ENCODE data around the gene HMGB3. TPM values are rescaled to one million over a fixed set of nuclear protein-coding genes. Genes with fewer than 3 reads are reported as not detected.
"Not testable (repeated sequence)": the region's sequence is repeated elsewhere in the genome, so short reads cannot be mapped to it uniquely, and the experiment has no call there.

Gene HMGB3
- total and polyA plus RNA-seq, 2 experiments from 2014 or later, result 22.2 to 55.1 TPM

DNA sequence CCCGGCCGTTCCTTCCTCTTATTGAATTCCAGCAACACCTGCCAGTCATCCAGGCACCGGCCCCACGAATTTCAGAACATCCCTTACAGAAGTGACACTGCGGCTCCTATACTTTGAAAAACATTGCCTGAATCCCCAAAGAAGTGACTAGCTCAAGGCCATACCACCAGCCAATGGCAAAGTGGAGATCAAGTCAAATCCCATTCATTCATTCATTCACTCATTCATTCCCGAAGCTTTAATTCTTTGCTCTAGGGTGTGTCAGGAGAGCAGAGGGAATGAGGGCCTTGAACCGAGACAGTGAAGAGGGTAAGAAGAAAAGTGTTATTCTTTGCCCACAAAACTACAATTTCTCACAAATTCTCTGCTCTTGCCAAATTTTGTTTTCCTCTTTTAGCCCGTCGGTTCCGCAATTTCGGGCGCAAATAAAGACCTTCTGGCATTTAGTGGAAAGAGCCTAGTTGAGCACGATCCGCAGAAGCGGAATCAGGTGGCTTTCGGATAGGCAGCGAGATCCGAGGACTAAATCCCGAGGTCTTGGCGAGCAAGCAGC is 824 bp upstream of the HMGB3 start:
- H3K9me2 ChIP-seq (replicated peaks; ENCODE audit: insufficient read depth), result no peaks in the 10 kb centered on the region
- no peaks in the 10 kb centered on the region for H3K9me3 ChIP-seq (ENCODE audit: low read depth)
- DNase-seq (ENCODE audit: low spot score), result no peak
- no peaks in the 10 kb centered on the region for H3K36me3 ChIP-seq (replicated peaks; ENCODE audit: insufficient read depth, low read depth)
- no peaks in the 10 kb centered on the region for H3K27me3 ChIP-seq
- H4K20me1 ChIP-seq (ENCODE audit: insufficient read depth, poor library complexity, severe bottlenecking), result no peaks in the 10 kb centered on the region
- H3K4me1 ChIP-seq (ENCODE audit: insufficient read depth), result no peaks in the 10 kb centered on the region
- WGBS (ENCODE audit: low lambda C conversion rate, missing lambda C conversion rate), result 68% methylated on average over 20 of the region's 20 CpGs
- no peak overlapping the region for H3K27ac ChIP-seq
- peak overlapping the region; percentile 49 for H2AFZ ChIP-seq
- peaks cover 15% of the 10 kb centered on the region for H3K79me2 ChIP-seq
- H3K4me2 ChIP-seq, result peak overlapping the region; percentile 95
- H3K4me3 ChIP-seq, result peak overlapping the region; percentile 70
- TF ChIP-seq EZH2 (IDR thresholded peaks at IDR 0.05; ENCODE audit: borderline replicate concordance) (no peak), EZH2phosphoT487 (IDR thresholded peaks at IDR 0.05; ENCODE audit: low read depth, severe bottlenecking, unreplicated experiment) (no peak)
- TF ChIP-seq, protein P1, sequence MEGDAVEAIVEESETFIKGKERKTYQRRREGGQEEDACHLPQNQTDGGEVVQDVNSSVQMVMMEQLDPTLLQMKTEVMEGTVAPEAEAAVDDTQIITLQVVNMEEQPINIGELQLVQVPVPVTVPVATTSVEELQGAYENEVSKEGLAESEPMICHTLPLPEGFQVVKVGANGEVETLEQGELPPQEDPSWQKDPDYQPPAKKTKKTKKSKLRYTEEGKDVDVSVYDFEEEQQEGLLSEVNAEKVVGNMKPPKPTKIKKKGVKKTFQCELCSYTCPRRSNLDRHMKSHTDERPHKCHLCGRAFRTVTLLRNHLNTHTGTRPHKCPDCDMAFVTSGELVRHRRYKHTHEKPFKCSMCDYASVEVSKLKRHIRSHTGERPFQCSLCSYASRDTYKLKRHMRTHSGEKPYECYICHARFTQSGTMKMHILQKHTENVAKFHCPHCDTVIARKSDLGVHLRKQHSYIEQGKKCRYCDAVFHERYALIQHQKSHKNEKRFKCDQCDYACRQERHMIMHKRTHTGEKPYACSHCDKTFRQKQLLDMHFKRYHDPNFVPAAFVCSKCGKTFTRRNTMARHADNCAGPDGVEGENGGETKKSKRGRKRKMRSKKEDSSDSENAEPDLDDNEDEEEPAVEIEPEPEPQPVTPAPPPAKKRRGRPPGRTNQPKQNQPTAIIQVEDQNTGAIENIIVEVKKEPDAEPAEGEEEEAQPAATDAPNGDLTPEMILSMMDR (IDR thresholded peaks at IDR 0.05; ENCODE audit: poor library complexity), result no peak

DNA sequence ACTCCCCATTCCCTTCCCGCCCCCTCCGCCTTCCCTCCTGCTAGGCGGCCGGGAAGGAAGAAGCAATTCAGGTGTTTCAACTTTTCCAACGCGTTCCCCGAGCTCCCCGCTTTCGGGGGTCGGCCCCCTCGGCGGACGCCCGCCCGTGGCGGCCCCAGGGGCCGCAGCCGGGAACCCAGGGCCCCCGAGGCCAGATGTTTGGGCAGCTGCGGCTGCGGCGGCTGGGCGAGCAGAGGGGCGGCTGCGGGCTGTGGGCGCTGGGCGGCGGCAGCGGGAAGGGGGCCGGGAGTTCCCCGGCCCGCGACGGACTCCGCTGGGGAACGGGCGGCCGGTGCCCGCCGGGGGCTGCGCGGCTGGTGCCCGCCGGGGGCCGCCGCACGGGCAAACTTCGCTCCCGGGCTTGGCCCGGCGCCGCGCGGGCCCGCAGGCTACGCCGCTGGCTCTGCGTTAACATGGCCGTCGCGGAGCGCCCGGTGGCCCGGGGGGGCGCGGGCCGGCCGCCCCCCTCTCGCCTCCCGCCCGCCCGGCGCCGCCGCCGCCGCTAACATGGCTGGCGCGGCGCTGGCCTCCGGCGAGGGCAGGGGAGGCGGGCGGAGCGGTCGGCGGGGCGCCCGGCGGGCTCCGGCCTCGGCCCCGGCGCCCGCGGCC is 510 bp downstream of the HMGB3 start:
- WGBS (ENCODE audit: low lambda C conversion rate, missing lambda C conversion rate), result 16% methylated on average over 7 of the region's 96 CpGs
- TF ChIP-seq EZH2phosphoT487 (IDR thresholded peaks at IDR 0.05; ENCODE audit: low read depth, severe bottlenecking, unreplicated experiment), result no peak
- TF ChIP-seq, protein P1 (IDR thresholded peaks at IDR 0.05; ENCODE audit: poor library complexity), result no peak
- TF ChIP-seq EZH2 (IDR thresholded peaks at IDR 0.05; ENCODE audit: borderline replicate concordance), result no peak
- Histone ChIP-seq H3K4me3 (peak overlapping the region; percentile 58), H2AFZ (no peak overlapping the region), H3K27me3 (no peaks in the 10 kb centered on the region), H3K4me1 (ENCODE audit: insufficient read depth) (no peaks in the 10 kb centered on the region), H3K4me2 (peak overlapping the region; percentile 78), H3K36me3 (replicated peaks; ENCODE audit: insufficient read depth, low read depth) (no peaks in the 10 kb centered on the region), H4K20me1 (ENCODE audit: insufficient read depth, poor library complexity, severe bottlenecking) (no peaks in the 10 kb centered on the region), H3K79me2 (peaks cover 15% of the 10 kb centered on the region), H3K9me3 (ENCODE audit: low read depth) (no peaks in the 10 kb centered on the region), H3K27ac (peak overlapping the region; percentile 97), H3K9me2 (replicated peaks; ENCODE audit: insufficient read depth) (no peaks in the 10 kb centered on the region)
- DNase-seq (ENCODE audit: low spot score), result peak; percentile 25

DNA sequence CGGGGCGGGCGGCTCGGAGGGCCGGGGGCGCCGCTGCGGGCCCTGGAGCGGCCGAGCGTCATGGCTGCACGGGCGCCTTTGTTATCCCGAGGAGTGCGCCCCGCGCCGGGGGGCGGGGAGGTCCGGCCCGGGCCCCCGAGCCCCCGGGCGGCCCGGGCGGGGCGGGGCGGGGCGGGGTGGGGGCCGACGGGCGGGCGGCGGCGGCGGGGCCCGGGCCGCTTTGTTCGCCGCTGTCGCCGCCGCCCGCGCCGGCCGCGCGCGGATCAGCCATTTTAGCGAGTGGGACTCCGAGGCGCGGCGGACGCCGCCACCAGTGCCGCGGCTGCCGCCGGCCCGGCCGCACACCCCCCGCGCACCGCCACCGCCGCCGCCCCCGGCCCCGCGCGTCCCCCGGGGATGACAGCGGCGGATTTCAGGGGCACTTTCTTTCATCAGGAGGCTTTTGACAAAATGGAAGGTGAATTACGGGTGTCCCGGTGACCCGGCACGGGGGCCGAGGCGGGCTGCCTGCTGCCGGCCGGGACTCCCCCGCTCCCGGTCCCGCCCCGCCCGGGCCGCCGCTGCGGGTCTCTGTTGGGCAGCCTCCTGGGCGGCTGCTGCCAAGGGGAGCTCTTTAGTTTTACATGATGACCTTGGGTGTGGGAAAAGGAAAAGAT is 1.2 kb downstream of the HMGB3 start:
- Histone ChIP-seq H3K9me2 (replicated peaks; ENCODE audit: insufficient read depth) (no peaks in the 10 kb centered on the region), H3K4me3 (peak overlapping the region; percentile 45), H3K27me3 (no peaks in the 10 kb centered on the region), H3K4me2 (peak overlapping the region; percentile 81), H3K36me3 (replicated peaks; ENCODE audit: insufficient read depth, low read depth) (no peaks in the 10 kb centered on the region), H3K9me3 (ENCODE audit: low read depth) (no peaks in the 10 kb centered on the region), H3K79me2 (peaks cover 15% of the 10 kb centered on the region), H4K20me1 (ENCODE audit: insufficient read depth, poor library complexity, severe bottlenecking) (no peaks in the 10 kb centered on the region), H2AFZ (peak overlapping the region; percentile 4), H3K27ac (no peak overlapping the region), H3K4me1 (ENCODE audit: insufficient read depth) (no peaks in the 10 kb centered on the region)
- peak; percentile 37 for DNase-seq (ENCODE audit: low spot score)
- WGBS (ENCODE audit: low lambda C conversion rate, missing lambda C conversion rate), result 44% methylated on average over 5 of the region's 93 CpGs
- TF ChIP-seq EZH2phosphoT487 (IDR thresholded peaks at IDR 0.05; ENCODE audit: low read depth, severe bottlenecking, unreplicated experiment) (no peak), EZH2 (IDR thresholded peaks at IDR 0.05; ENCODE audit: borderline replicate concordance) (no peak)
- TF ChIP-seq, protein P1 (IDR thresholded peaks at IDR 0.05; ENCODE audit: poor library complexity), result no peak

DNA sequence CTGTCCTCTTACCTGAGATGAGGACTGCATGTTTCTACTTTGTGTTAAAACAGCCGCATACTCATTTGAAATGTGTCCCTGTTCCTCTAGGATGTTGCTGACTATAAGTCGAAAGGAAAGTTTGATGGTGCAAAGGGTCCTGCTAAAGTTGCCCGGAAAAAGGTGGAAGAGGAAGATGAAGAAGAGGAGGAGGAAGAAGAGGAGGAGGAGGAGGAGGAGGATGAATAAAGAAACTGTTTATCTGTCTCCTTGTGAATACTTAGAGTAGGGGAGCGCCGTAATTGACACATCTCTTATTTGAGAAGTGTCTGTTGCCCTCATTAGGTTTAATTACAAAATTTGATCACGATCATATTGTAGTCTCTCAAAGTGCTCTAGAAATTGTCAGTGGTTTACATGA is 4.6 kb downstream of the HMGB3 start:
- not testable (repeated sequence) for H3K27me3 ChIP-seq; H3K4me2 ChIP-seq; H3K27ac ChIP-seq; H3K9me3 ChIP-seq (ENCODE audit: low read depth); H3K9me2 ChIP-seq (replicated peaks; ENCODE audit: insufficient read depth); H3K4me1 ChIP-seq (ENCODE audit: insufficient read depth); DNase-seq (ENCODE audit: low spot score); H4K20me1 ChIP-seq (ENCODE audit: insufficient read depth, poor library complexity, severe bottlenecking); H3K36me3 ChIP-seq (replicated peaks; ENCODE audit: insufficient read depth, low read depth); H3K4me3 ChIP-seq; H2AFZ ChIP-seq
- H3K79me2 ChIP-seq, result peaks cover 15% of the 10 kb centered on the region
- 90% methylated on average over 6 of the region's 6 CpGs for WGBS (ENCODE audit: low lambda C conversion rate, missing lambda C conversion rate)

All from hepatocyte (in vitro differentiated cells).